Activated CD8-positive, alpha-beta memory T cell treated with anti-CD3 and anti-CD28 coated beads, Interleukin-2, amount 50 U/mL, for 1 hour (primary cell): ENCODE data around the gene KRAS.
A peak's percentile ranks its signal among the peaks of the same experiment; 100 is the strongest.
"Not testable (repeated sequence)": the region's sequence is repeated elsewhere in the genome, so short reads cannot be mapped to it uniquely, and the experiment has no call there.

Source experiments
- DNase-seq: peaks from one replicate; pipeline ENCODE4 v3.0.0-alpha.2; 2020; ENCODE audit errors: extremely low read depth

Gene KRAS

DNA sequence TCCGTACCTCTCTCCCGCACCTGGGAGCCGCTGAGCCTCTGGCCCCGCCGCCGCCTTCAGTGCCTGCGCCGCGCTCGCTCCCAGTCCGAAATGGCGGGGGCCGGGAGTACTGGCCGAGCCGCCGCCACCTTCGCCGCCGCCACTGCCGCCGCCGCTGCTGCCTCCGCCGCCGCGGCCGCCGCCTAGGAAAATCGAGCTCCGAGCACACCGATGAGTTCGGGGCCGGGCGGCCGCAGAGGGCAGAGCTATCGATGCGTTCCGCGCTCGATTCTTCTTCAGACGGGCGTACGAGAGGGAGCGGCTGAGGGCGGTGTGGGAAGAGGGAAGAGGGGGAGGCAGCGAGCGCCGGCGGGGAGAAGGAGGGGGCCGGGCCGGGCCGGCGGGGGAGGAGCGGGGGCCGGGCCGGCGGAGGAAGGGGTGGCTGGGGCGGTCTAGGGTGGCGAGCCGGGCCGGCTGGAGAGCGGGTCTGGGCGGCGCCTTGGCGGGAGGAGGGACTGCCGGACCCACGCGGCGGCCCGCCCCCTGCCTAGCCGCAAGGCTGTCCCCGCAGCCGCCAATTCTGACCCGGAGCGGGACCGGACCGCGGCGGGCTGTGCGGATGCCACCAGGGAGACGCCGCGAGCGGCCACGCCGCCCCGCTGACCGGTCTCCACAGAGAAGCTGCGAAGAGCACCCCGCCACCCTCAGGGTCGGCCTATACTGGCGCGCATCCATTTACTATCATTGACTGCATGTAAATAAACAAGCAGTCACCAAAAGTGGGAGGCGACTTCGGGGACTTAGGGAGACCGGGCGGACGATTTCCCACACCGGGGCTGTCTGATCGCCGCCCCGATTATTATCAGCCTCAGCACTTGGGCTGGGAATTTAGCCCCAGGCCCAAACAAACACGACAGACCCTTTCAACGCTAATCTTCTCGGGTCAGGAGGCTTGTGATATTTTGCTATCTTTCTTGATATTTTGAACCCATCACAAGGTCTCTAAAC lies at the start of gene KRAS:
Gene KRAS, minus strand, starts transcription at position 186 of the 987 bp plus-strand sequence.
- peak; percentile 84 for DNase-seq

DNA sequence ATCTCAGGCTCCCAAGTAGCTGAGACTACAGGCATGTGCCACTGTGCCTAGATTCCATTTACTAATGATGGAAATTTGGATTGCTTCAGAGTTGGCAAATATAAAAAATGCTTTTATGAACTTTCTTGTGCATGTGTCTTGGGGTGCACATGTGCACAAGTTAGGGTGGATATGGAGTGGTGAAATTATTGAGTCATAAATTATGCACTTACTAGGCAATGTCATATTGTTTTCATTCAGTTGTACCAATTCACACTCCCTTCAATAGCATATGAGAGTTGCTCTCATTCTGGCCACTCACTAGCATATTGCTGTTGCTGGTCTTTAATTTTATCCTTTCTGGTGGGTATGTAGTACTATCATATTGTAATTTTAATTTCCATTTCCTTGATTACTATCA lies 45.7 kb upstream of the KRAS start:
- no peak for DNase-seq

DNA sequence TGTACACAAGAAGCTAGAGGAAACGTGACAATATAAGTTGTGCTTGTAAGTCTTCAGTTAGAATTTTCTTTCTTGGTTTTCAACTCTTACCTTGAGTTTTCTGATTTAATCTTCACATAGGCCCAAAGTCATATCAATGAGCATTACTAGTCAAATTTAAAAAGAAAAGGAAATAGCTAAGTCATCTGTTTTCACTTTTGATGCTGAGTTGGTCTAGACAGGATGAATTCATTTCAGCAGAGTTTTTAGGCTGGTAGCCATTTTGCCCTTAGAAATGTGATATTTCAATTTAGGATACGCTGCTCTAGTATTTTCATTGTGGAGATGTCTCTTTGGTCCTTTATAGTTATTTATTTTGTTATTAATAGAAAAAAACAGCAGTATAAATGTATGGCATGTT lies 44.6 kb upstream of the KRAS start:
- DNase-seq = no peak

DNA sequence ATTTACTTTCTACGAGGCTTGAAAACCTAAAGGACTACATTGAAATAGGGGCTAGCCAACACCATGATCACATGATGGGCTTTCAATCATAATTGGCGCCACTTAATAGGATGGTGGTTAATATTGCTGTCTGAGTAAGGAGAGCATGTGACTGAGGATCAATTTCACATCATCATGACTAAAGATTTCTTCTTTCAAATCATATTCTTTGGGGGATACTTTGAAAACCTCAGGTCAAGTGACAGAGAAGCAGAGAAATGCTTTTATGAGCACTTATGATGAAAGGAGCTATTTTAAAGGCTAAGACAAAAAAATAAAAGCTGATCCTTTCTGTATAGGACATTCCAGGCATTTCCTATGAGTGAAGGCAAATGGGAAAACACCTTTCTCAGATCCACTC lies 42.9 kb upstream of the KRAS start:
- DNase-seq = no peak

DNA sequence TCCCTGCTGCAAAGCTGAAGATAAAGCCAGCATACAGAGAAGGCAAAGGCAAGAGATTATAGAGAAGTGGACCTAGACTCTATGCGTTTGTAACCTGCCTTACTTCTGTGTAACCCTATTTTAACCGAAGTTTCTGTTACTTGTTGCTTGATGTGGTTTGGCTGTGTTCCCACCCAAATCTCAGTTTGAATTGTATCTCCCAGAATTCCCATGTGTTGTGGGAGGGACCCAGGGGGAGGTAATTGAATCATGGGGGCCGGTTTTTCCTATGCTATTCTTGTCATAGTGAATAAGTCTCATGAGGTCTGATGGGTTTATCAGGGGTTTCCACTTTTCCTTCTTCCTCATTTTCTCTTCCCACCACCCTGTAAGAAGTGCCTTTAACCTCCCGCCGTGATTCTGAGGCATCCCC lies 42.1 kb upstream of the KRAS start:
- DNase-seq = not testable (repeated sequence)

DNA sequence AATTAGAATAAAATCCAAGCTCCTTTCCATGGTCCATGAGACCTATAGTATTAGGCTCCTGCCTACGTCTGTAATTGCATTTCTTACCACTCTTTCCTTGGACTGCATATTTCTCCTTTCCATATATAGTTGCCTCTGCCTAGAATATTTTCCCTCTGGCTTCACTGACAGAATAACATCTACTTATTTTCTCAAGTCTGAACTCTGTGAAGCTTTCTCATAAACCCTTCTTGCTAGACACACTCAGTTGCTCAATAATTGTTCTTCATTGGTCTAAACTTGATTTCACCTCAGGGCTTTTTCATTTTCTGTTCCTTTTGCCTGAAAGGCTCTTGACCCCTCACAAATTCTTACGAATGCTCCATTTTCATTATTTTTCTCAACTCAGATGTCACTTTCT lies 36.9 kb upstream of the KRAS start:
- no peak for DNase-seq

DNA sequence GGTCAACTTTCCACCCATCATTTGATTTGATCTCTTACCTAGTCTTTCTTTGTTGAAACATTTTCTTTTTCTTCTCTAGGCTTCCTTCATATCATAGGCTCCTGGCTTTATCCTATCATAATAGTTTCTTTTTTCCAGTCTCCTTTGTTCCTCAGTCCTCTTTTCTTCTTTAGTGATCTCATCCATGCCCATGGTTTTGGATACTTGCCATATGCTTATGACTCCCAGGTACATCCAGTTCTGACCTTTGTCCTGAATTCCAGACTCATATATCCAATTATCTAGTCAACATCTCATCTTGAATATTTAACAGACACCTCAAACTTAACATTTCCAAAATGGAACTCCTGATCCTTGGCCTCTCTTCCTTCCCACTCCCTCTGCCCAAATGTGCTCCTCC lies 36.1 kb upstream of the KRAS start:
- DNase-seq = no peak

DNA sequence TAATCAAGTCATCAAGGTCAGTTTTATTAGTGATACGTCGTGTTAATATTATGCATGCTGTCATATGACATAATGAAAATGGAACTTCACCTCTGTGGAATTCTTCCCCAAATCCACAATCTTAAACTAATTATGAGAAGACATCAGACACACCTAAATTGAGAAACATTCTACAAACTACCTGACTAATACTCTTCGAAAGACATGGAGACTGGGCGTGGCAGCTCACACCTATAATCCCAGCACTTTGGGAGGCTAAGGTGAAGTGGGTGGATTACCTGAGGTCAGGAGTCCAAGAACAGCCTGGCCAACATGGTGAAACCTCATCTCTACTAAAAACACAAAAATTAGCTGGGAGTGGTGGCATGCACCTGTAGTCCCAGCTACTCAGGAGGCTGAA lies 33.3 kb upstream of the KRAS start:
- no peak for DNase-seq

DNA sequence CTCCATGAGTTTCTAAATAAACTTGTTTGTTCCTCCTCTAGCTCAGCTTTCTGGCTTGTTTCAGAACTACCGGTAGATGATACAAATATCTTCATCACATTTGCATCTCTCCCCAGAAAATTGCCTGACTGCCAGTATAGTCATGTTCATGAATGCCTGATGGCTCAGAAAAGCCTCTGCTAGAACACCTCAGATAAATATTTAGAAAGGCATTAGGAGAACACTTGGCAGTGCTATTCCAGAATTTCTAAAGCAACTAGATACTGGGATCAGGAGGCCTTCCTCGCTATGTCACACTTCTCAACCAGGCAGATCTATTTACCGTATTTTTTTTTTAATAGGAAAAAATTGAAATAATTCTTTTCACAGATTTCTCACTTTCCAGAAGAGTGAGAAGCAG lies 32.3 kb upstream of the KRAS start:
- no peak for DNase-seq

DNA sequence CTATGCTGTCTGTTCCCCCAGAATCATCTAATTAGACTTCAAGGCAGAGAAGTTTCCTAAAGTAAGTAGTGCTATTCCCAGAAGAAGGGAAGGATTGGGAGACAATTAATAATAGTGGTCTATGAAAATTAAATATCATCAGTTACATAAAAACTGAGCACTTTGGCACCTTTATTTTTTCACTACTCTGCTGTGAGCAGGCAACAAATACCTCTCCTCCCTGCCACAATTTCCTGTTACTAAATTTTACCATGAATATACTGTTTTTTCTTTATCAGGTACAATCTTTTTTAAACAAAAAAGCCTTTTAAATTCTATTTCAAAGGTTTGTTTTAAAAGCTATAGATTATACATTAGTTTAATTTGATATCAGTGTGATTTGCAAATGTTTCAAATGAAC lies 29.4 kb upstream of the KRAS start:
- no peak for DNase-seq

DNA sequence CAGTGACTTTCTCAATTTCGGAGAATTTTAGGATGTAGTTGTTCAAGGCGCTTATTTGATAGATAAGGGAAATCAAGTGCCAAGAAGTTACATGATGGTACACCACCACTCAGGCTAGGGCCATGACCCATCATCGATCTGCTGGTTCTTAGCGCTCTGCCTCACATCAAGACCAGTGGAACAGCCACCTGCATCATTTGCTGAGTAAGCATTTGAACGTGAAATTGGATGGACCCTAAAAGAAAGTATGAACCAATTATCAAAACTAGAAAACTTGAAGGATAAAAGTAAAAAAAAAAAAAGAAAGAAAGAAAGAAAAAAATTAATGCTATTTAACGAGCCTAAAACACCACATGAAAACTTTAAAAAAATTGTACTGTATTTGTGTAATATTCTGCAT lies 27.5 kb upstream of the KRAS start:
- DNase-seq = no peak

DNA sequence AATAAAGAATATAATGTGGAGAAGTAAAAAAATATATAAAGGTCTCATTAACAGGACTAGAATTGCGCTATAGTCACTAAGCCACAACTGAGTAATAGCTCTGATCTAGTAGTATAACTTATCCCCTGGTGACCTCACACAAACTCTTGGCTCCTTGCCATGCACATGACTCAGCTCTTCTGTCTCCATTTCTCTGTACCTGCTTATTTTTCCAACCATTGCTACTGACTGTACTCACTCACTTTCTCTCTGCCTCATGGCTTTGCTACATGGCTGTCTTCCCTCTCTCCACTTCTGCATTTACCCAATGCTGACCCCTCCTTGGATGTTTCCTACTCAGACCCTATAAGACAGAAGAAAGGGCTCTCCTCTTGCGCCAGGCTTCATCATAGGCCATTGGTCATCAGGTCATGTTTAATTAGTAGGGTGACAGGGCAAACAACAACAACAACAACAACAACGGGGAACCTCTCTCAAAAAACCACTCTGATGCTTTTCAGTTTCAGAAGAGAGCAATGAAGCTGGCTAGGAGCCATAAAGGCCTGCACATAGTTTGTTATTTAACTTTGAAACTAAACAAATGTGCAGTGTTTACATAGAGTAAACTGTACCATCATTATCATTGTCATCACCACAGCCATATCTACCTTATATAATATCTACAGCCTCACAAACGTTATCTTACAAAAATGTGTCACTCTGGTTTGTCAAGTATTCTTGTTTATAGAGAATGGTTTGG lies 25.6 kb upstream of the KRAS start:
- no peak for DNase-seq

DNA sequence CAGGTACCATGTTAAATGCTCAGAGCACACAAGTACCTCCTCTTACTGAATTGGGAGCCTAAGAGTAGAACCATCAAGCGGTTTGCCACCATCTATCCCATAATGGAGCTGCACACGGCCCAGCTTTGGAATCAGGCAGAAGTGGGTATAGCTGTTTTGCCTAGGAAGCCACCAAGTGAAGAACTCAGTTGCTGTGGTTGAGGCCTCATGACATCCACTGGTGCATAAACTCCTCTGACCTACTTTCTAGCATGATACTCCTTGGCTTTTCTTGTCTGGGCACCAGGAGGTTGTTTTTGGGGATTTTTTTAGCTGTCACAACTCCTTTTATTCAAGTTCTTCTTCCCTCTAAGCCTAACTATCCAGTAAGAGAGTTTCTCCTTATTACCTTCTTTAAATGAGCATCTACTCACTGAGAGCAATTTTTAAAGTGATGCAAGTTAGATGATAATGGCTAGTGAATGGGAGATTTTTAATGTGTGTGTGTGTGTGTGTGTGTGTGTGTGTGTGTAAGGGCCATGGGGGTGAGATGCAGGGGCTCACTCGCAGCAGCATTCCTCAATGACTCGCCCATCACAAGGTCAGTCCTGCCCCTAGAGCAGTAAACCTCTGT lies 20.9 kb upstream of the KRAS start:
- no peak for DNase-seq

DNA sequence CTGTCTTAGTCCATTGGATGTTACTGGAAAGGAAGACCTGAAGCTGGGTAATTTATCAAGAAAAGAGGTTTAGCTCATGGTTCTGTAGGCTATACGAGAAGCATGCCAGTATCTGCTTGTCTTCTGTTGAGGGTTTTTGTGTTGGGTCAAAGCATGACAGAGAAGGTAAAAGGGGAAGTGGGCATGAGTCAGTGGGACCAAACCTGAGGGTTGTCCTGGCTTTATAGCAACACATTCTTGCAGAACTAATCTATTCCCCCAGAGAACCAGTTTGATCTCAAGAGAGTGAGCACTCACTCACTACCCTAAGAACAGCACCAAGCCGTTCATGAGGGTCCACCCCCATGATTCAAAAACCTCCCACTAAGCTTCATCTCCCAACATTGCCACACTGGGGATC lies 19.0 kb upstream of the KRAS start:
- DNase-seq = no peak

DNA sequence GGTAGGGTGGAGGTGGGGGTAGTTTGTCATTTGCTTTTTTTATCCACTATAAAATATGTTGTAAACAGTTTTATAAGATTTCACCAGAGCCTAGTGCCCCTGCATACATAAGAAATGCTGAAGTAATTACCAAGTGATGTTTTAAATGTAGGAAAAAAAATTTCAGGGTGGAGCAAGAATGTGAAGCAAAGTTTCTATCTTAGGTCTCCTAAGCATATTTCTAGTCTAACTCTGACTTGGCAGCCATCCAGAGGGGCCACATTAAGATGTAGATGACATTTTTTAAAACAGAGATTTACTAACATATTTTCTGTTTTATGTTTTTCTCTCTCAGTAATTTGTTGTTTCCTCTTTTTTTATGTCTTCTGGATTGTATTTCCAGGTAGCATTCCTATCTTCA lies 15.8 kb upstream of the KRAS start:
- no peak for DNase-seq

DNA sequence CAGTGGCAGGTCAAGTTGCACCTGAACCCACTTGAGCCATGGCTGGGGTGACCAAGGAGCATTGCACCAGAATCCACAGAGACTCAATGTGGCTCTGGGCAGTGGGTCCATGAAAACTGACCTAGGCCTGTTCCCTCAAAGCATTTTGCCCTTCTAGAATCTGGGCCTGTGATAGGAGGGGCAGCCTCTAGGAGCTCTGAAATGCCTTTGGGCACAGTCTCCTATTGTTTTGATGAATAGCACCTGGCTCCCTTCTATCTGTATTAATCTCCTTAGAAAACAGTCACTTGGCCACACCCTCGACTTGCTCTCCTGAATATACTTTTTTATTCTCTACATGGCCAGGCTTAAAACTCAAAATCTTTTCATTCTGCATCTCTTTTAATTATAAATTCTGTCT lies 14.1 kb upstream of the KRAS start:
- no peak for DNase-seq

DNA sequence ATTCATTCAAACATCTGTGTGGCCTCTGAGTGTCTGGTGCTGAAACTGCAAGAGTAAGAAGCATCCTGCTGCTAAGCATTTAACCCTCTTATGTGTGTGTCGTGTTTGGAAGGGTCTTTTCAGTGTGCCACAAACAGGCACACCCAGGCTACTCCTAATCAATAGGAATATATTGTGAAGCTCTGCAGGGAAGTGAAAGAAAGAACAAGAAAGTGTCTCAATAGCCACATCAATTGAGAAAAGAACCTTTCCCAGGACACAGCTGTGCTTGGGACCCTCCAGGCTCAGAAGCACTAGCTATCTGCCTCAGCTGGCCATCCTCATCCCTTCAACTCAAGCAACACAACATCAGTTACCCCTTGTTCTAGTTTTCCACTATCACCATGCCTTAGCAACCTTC lies 13.4 kb upstream of the KRAS start:
- no peak for DNase-seq

DNA sequence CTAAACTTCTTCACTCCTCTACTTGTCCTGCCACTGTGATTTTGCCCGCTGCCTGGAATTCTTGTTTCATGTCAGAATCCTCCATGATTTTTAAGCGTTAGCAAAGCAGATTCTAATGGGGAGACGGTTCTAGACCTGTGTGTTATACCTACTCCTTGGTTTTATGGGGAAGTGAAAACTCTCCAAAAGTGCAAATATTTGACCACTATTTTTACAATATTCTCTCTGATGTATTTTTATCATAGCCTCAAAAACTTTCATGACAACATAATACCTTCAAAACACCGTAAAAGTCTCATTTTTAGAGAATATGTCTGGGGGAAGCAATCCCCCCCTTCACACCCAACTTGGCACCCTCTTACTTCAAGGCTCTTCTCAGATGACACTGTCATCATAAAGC lies 12.9 kb upstream of the KRAS start:
- no peak for DNase-seq

DNA sequence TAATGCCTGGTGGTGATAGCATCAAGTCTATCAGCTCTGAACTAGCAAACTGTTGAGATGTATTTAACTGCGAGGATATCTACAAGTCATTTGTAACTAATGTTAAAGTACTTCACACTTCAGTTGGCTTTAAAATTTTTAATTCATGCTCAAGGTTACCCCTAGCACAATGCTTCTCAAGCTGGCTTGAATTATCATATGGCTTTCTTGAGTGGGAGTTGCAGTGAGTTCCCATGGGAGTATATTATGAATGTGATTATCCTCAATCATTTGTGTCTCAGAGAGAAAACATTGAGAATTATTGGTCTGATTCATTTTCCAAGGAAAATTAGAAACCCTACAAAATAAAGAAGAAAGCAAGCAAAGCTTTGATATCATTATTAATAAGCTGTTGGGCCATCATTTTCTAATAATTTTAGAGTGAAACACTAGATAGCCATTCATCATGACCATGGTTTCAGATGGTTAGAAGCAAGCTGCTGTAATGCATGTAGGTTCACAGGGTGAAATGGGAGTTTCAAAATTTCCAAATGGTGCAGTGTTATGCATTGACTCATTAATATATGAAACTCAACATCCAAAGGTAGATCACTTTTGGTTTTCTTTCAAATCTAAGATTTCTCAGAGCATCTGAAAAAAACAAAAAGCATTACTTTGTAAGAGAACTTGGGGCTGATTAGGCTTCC lies 11.8 kb upstream of the KRAS start:
- no peak for DNase-seq

DNA sequence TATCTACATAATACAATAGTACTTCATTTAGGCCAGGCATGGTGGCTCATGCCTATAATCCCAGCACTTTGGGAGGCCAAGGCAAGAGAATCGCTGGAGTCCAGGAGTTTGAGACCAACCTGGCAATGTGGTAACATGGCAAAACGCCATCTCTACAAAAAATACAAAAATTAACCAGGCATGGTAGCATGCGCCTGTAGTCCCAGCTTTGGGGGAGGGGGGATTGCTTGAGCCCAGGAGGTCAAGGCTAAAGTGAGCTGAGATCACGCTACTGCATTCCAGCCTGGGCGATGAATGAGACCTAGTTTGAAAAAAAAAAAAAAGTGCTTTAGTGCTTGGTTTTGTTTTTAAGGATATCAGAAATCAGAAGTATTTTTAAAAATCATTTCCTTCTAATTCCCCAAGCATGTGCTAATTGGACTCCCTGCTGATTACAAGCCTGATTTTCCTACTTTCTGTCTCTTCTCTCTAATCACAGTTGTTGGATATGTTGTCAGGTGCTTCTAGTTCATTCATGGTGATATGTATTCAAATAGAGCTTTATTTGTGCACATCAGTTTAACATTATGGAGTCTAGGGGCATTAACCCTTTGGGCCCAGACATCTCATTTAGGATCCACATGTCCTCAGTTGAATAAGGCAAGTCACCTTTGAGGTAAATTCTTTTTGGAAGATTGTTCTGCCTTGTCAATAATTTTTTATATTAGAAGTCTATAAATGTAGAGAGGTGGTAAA lies 7.0 kb upstream of the KRAS start:
- no peak for DNase-seq

DNA sequence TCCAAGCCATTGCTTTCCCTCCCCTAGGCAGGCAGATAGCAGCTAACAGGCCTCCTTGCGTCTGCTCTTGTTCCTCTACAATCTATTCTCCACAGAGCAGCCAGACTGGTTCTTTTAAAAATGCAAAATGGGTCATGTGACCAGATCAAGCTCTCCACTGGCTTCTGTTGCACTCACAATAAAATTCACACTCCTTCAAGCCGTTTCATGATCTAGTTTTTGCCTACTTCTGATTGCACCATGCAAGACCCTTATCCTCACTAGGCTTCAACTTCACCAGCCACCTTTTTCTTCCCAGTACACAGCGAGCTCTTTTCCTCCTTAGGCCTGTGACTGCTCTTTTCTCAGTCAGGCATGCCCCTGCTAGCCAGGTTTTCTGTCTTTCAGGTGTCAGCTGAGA lies 6.1 kb upstream of the KRAS start:
- no peak for DNase-seq
